PC-9 (cell line): ENCODE measurements around the gene UNC13A.

Experiments used
- EZH2 ChIP-seq: fragments of 200-600 bp; sonication (generic); IDR thresholded peaks from 2 replicates; pipeline ENCODE4 v1.8.0; 2017; ENCODE audit warnings: antibody characterized with exemption, low read depth
- TF ChIP-seq, protein P1 (sequence below): fragments of 200-600 bp; sonication (generic); conservative IDR thresholded peaks from 2 replicates; pipeline ENCODE4 v1.6.1; 2017; ENCODE audit warnings: mixed run types, antibody characterized with exemption, mild to moderate bottlenecking, moderate library complexity

GRCh38 chr19:17671906-17672305 is 16.2 kb downstream of the UNC13A start:
- TF ChIP-seq, protein P1, sequence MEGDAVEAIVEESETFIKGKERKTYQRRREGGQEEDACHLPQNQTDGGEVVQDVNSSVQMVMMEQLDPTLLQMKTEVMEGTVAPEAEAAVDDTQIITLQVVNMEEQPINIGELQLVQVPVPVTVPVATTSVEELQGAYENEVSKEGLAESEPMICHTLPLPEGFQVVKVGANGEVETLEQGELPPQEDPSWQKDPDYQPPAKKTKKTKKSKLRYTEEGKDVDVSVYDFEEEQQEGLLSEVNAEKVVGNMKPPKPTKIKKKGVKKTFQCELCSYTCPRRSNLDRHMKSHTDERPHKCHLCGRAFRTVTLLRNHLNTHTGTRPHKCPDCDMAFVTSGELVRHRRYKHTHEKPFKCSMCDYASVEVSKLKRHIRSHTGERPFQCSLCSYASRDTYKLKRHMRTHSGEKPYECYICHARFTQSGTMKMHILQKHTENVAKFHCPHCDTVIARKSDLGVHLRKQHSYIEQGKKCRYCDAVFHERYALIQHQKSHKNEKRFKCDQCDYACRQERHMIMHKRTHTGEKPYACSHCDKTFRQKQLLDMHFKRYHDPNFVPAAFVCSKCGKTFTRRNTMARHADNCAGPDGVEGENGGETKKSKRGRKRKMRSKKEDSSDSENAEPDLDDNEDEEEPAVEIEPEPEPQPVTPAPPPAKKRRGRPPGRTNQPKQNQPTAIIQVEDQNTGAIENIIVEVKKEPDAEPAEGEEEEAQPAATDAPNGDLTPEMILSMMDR = no peak
- TF ChIP-seq EZH2 = no peak
